ENCODE data around the gene FBXO41. TPM values are rescaled to one million over a fixed set of nuclear protein-coding genes. Genes with fewer than 3 reads are reported as not detected.

FBXO41 gene
- total and polyA plus RNA-seq, 10 of the 15 experiments (the other 5 are each of a cell fraction or from before 2014, with no cell fraction given): 1.9 to 38.9 (median 11.3) TPM

- peak; percentile 83 for TF ChIP-seq MAX (IDR thresholded peaks at IDR 0.05; ENCODE audit: low read depth, low read length)
- peak; percentile 99 for TF ChIP-seq SP1 (IDR thresholded peaks at IDR 0.05; ENCODE audit: low read depth, low read length)
- TF ChIP-seq ZBTB11 (CRISPR knock-in tag; IDR thresholded peaks at IDR 0.05): no peak
- TF ChIP-seq POU2F2 (IDR thresholded peaks at IDR 0.05; ENCODE audit: borderline replicate concordance, low read depth, low read length): no peak
- TF ChIP-seq KDM1A (IDR thresholded peaks at IDR 0.05; ENCODE audit: borderline replicate concordance): no peak
- TF ChIP-seq POLR2AphosphoS5 (IDR thresholded peaks at IDR 0.05; ENCODE audit: low read length): peak; percentile 35; the same call in 1 of the 2 replicates
- no peak for TF ChIP-seq SUZ12 (IDR thresholded peaks at IDR 0.05; ENCODE audit: unreplicated experiment)
- no peak for TF ChIP-seq ZNF622 (IDR thresholded peaks at IDR 0.05)
- no peak; the same call in 1 of the 2 replicates for TF ChIP-seq YY1 (IDR thresholded peaks at IDR 0.05; ENCODE audit: low read depth, low read length)
- TF ChIP-seq CTCF (IDR thresholded peaks at IDR 0.05 in 2 of 3, conservative IDR thresholded peaks at IDR 0.05 in 1 of 3; ENCODE audit: control insufficient read depth in 2 of 3, extremely low read depth in 1 of 3, insufficient read depth in 1 of 3, low read depth in 3 of 3, low read length in 3 of 3): no peak
- peak; percentile 9 for TF ChIP-seq NR2F1 (conservative IDR thresholded peaks at IDR 0.05)
- no peak for TF ChIP-seq ASH2L (IDR thresholded peaks at IDR 0.05; ENCODE audit: borderline replicate concordance, low read depth)
- no peak for TF ChIP-seq ZBTB33 (IDR thresholded peaks at IDR 0.05)
- no peak for TF ChIP-seq ZBED1 (IDR thresholded peaks at IDR 0.05; ENCODE audit: borderline replicate concordance)
- no peak for TF ChIP-seq RAD21 (IDR thresholded peaks at IDR 0.05; ENCODE audit: insufficient read depth, low read depth, low read length)
- no peak for TF ChIP-seq SMAD1 (IDR thresholded peaks at IDR 0.05; ENCODE audit: low read depth, partially characterized antibody)
- TF ChIP-seq KLF5 (IDR thresholded peaks at IDR 0.05; ENCODE audit: partially characterized antibody): peak; percentile 84
- peak; percentile 97 for TF ChIP-seq FOS (IDR thresholded peaks at IDR 0.05; ENCODE audit: borderline replicate concordance, extremely low read depth, insufficient read length)
Observed at GRCh38 chr2:73233154-73233931, 50.9 kb downstream of the FBXO41 start, which contains the start of gene PRADC1 (continued).

Measured in GM12878 (cell line).